Activated CD4-positive, alpha-beta T cell treated with anti-CD3 and anti-CD28 coated beads, Interleukin-2, amount 50 U/mL, for 1 hour (primary cell): ENCODE data around the gene ZC2HC1C.

Experiments
- DNase-seq: peaks from one replicate; pipeline ENCODE4 v3.0.0-alpha.2; 2020

The ZC2HC1C gene

DNA sequence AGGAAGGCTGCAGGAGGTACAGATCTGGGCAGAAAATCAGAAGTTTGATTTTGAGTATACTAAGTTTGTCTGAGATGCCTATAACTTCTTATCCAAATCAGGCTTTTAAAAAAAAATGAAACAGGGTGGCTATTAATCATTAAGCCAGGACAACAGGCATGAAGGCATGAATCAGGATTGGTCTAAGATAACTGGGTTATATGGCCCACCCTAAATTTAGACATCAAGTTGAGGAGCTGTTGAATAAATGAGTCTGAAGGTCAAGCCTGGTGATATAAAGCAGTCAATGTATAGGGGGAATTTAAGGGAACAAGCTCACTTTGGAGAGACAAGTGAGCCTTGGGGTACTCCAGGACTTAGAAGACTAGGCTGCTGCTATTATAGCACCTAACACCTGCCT lies 28.8 kb downstream of the ZC2HC1C start:
- no peak for DNase-seq

DNA sequence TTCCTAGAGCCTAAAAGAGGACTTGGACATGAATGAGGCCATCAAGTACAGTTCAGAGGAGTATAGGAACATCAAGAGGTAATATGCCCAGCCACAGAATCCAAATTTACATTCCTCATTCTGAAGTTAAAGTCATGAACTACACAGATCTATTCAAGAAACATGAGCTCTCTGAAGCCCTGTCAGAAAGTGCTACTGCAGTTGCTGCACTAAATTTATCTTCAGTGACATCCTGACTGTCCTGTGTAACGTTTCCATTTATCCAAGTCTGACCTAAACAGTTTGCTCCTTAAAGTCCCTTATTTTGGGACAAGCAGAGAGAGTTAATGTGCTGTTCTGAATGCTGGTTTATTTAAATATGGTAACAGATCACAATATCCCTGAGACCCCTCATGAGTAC lies 29.2 kb downstream of the ZC2HC1C start:
- DNase-seq = no peak

- no peak for DNase-seq
Measured at GRCh38 chr14:75101491-75101890, 32.0 kb downstream of the ZC2HC1C start.

DNA sequence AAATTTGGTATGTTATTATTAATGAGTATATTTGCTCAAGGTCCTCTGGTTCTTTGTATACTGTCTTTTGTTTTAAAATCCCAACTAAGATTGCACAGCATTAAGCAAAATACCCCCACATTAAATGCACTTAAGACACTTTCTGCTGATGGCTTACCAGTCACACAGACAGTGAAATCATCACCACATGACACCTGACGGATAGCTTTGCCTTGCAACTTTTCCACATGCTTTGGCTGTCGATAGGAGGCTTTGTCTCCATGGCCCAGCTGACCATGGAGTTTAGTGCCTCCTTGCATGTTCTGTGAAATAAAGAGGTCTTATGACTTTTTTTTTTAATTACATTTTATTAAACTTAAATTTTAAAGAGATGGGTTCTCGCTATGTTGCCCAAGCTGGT lies 37.7 kb downstream of the ZC2HC1C start:
- no peak for DNase-seq

GRCh38 chr14:75109877-75110276 lies 40.4 kb downstream of the ZC2HC1C start:
- no peak for DNase-seq

GRCh38 chr14:75113932-75114539 lies 44.6 kb downstream of the ZC2HC1C start:
- DNase-seq = no peak

DNA sequence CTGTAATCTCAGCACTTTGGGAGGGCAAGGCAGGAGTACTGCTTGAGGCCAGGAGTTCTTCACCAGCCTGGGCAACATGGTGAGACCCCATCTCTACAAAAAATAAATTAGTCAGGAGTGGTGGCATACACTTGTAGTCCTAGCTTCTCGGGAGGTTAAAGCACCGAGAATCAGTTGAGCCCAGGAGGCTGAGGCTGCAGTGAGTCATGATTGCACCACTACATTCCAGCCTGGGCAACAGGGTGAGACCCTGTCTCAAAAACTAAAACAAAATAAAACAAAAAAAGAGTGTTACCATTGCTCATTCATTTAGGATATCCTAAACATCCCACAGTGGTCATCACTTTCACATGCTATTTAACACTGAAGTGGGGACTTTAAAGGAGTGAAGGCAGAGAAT lies 49.6 kb downstream of the ZC2HC1C start:
- no peak for DNase-seq

DNA sequence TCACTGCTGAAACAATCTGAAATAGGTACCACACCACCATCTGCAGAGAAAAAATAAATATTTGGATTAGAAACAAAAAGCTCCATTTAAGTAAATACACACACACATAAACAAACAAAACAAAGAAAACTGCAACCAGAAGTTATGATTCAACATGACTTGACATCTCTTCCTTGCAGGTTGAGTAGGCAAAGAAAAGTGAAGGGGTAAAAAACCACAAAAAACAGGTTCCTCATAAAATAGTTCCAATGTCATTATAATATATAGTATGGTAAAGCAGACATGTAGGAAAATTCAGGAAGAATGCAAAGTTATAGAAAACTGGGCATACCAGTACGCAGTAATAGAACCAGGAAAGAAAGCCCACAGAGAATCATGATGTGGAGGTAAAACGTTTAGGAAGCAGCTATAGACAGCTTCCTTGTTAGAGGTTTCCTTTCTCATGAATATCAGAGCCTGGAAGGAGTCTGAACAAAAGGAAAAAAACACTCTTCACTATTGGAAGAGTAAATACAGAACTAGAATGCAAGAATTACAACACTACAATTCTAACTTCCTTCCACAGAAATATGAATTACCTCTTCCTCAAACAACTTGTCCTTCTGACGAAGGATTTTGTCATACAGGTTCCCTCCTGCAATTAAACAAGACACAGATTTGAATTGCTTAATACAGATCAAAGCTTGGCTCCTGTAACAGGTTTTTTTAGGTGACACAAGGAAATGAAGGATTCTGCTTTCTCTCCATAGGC lies 51.3 kb downstream of the ZC2HC1C start:
- no peak for DNase-seq

GRCh38 chr14:75121552-75121951 lies 52.1 kb downstream of the ZC2HC1C start:
- no peak for DNase-seq

DNA sequence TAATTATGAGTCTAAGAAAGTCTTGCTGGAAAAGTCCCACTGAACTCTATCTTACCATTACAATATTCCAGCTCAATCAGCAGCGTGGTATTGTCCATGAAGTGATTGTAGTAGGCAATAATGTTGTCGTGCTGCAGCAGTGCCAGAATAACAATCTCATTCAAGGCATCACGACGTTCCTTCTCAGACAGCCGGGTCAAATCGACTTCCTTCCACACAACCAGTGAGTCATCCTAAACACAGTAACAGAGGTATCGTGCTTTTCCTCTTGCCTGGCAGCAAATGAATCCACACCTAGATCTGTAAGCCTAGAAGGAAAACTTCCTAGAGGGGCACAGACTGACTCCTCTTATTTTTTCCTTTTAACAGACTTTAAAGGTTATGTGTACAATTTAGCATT lies 54.5 kb downstream of the ZC2HC1C start:
- DNase-seq = peak; percentile 18

GRCh38 chr14:75125617-75126016 lies 56.2 kb downstream of the ZC2HC1C start:
- DNase-seq = no peak

DNA sequence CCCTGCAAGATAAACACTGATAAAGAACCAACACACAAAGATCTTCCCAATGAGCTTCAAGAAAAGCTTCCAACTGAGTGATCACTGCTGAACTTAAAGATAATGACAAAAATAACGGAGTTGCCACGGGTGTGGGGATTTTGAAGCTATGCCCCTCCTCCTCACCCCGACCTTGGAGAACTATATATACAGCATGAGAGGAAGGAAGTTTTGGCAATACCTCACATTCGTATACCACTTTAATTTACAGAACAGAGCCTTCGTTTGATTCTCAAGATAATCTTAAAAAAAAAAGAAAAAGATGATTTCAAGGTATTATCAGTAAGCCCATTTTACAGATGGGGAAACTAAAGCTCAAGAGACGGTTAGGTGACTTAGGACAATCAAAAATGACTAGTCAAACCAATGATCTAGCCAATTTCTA lies 56.7 kb downstream of the ZC2HC1C start:
- peak; percentile 11 for DNase-seq

DNA sequence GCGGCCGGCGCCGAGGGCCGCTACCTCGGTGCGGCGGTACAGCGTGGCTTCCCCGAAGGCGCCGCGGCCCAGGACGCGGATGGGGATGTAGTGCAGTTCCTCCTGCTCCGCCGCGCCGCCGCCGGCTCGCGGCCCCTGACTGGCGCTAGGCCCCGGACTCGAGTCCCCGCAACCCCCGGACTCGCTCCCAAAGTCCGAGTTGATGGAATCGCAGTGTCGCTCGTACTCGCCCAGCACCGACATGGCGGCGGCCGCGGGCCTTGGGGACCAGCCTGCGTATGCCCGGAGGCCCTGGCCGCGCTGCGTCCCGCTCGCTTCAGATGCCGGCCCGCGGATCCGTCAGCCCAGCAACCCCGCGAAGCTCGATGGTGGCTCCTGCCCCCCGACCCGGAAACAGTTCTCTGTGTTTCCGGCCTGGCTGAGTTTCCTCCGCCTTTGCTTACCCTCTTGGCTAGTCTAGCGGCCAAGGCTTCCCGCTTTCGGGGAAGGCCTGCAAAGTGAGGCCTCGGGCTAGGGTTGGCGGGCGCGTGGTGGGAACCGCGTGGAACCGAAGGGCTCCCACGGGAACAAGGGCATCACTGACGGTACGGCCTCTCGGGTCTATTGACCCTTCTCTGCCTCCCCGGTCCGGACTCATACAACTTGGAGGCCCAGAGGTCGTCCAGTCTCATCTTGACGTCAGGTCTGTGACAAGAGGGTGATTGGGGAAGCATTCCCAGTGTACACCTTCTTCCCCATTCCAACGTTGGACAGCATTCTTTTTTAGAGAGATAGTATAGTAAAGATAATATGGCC lies 57.4 kb downstream of the ZC2HC1C start, which contains the start of gene NEK9:
Gene NEK9 (minus strand): TSS at position 370 of the 795 bp plus-strand sequence. CDS start 127 bp downstream, at position 243.
- DNase-seq = peak; percentile 87

- peak; percentile 7 for DNase-seq
Measured at GRCh38 chr14:75127474-75127820, 58.0 kb downstream of the ZC2HC1C start.

GRCh38 chr14:75127903-75128595 lies 58.6 kb downstream of the ZC2HC1C start:
- DNase-seq = no peak

DNA sequence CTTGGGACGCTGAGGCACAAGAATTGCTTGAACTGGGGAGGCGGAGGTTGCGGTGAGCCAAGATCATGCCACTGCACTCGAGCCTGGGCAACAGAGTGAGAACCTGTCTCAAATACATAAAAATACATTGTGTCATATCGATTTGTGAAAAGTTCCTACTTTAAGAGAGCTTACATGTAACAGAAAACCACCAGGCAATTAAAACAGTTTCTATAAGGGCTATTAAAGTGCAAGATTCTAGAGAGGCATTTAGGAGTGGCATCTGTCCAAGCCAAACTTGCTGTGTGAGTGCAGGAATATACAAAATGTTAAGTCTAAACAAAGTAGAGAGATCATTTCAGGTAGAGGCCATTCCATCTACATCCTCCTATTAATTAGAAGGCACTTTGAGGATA lies 59.2 kb downstream of the ZC2HC1C start:
- DNase-seq = no peak
